Body of pancreas (tissue), 4 donors: ENCODE results near the gene PPP2R5C. TPM values are rescaled to one million over a fixed set of nuclear protein-coding genes. Genes with fewer than 3 reads are reported as not detected.

Source experiments
- ATAC-seq: fragments of 150-250 bp; one replicate; pipeline ENCODE4 v1.9.1; 2016
- DNase-seq, 4 donors: peaks; one replicate each; pipeline ENCODE4 v3.0.0-alpha.2; 2019
- H3K27ac ChIP-seq, 4 donors: fragments of 200-600 bp; sonication (generic); 1 replicate in 3 of 4; 2 replicates in 1 of 4; pipeline versions ENCODE4 v1.5.1 to v1.6.1; 2016 to 2019; ENCODE audit warnings: mild to moderate bottlenecking in 1 of 4, mixed read lengths in 1 of 4, moderate library complexity in 1 of 4
- H3K27me3 ChIP-seq, 2 donors: fragments of 200-600 bp; sonication (generic); one replicate each; pipeline ENCODE4 v1.6.0; 2016; ENCODE audit warnings: mild to moderate bottlenecking in 1 of 2
- H3K36me3 ChIP-seq, 2 donors: fragments of 200-600 bp; sonication (generic); replicated peaks in 1 of 2; 2 replicates each; pipeline ENCODE4 v1.5.1; 2016; ENCODE audit warnings: low read depth in 2 of 2; ENCODE audit not compliant: insufficient read depth in 1 of 2
- H3K4me1 ChIP-seq: fragments of 200-600 bp; sonication (generic); one replicate; pipeline ENCODE4 v1.6.0; 2016
- H3K4me3 ChIP-seq, 2 donors: fragments of 200-600 bp; sonication (generic); 1 replicate in 1 of 2; 2 replicates in 1 of 2; pipeline ENCODE4 v1.5.1; 2016 to 2019
- H3K9me3 ChIP-seq, 3 donors: fragments of 200-600 bp; sonication (generic); 1 replicate in 2 of 3; 2 replicates in 1 of 3; pipeline ENCODE4 v1.5.1; 2016
- CTCF ChIP-seq, 7 experiments: fragments of 450-650 bp in 4 of 7; fragments of 200-600 bp in 3 of 7; sonication (generic) in 3 of 7; IDR thresholded peaks; one replicate each; pipeline ENCODE4 v1.5.1; 2016 to 2019; ENCODE audit warnings: antibody characterized with exemption in 7 of 7
- POLR2A ChIP-seq, 3 donors: fragments of 450-650 bp; IDR thresholded peaks; one replicate each; pipeline ENCODE4 v1.6.1; 2016; ENCODE audit warnings: antibody characterized with exemption in 3 of 3, mild to moderate bottlenecking in 2 of 3
- WGBS, 2 donors: methylation state at CpG; one replicate each; pipeline ENCODE4 v1.1.5; 2017; 5-methylcytosine and 5-hydroxymethylcytosine counted together
- intact Hi-C: fragments of 100-400 bp; cut with DNase I; formaldehyde crosslinking; loops from one replicate; pipeline ENCODE4 v1.15.1; 2023
- total RNA-seq, 2 donors: library from RNA; depleted of rRNA; stranded (reverse); fragments of >200 nt; gene quantifications; one replicate each; pipeline ENCODE4 v1.1.0, GENCODE V29; 2016

PPP2R5C gene
- total RNA-seq, 2 donors from 2014 or later, result 59.0 to 77.6 TPM

- no peaks in the 10 kb centered on the region for H3K9me3 ChIP-seq
- H3K36me3 ChIP-seq, result no peaks in the 10 kb centered on the region
- ATAC-seq, result no peak
- H3K27me3 ChIP-seq, result no peaks in the 10 kb centered on the region
- peaks cover 28% of the 10 kb centered on the region for H3K4me1 ChIP-seq
- TF ChIP-seq POLR2A (IDR thresholded peaks at IDR 0.05) (no peak), CTCF (IDR thresholded peaks at IDR 0.05) (no peak)
- no peak overlapping the region for H3K4me3 ChIP-seq
- 59 to 75% methylated on average over 9 of the region's 9 CpGs for WGBS, 2 donors
- H3K27ac ChIP-seq, result peak overlapping the region in 3 of 4 donors; percentile 61 to 83 (median 68)
- intact Hi-C loops, result no loop called here
- no peak for DNase-seq
Observed at GRCh38 chr14:101823066-101823465, 61.6 kb downstream of the PPP2R5C start.

- Histone ChIP-seq H3K4me3 (no peak overlapping the region), H3K4me1 (peaks cover 29% of the 10 kb centered on the region), H3K27me3 (no peaks in the 10 kb centered on the region), H3K27ac (peak overlapping the region in 3 of 4 donors; percentile 61 to 83 (median 68)), H3K36me3 (no peaks in the 10 kb centered on the region), H3K9me3 (no peaks in the 10 kb centered on the region)
- intact Hi-C loops, result no loop called here
- peak; percentile 63 for ATAC-seq
- DNase-seq, result peak in 2 of 4 donors; percentile 42
- 45 to 46% methylated on average over 12 of the region's 12 CpGs for WGBS, 2 donors
- TF ChIP-seq CTCF (IDR thresholded peaks at IDR 0.05), result no peak
- TF ChIP-seq POLR2A (IDR thresholded peaks at IDR 0.05), result peak in 2 of 3 donors; percentile 12
Observed at GRCh38 chr14:101823511-101824120, 62.1 kb downstream of the PPP2R5C start.

- DNase-seq (no peak), ATAC-seq (no peak)
- Histone ChIP-seq H3K27me3 (no peaks in the 10 kb centered on the region), H3K4me3 (no peak overlapping the region), H3K4me1 (peaks cover 29% of the 10 kb centered on the region), H3K27ac (peak overlapping the region; percentile 57 to 83 (median 64)), H3K36me3 (no peaks in the 10 kb centered on the region), H3K9me3 (no peaks in the 10 kb centered on the region)
- intact Hi-C loops, result no loop called here
- TF ChIP-seq POLR2A (IDR thresholded peaks at IDR 0.05) (no peak), CTCF (IDR thresholded peaks at IDR 0.05) (no peak)
- 43 to 67% methylated on average over 3 of the region's 3 CpGs for WGBS, 2 donors
Observed at GRCh38 chr14:101824339-101824727, 62.8 kb downstream of the PPP2R5C start.

- ATAC-seq (no peak), DNase-seq (no peak)
- H3K4me3 ChIP-seq, result no peak overlapping the region
- TF ChIP-seq CTCF (IDR thresholded peaks at IDR 0.05) (no peak), POLR2A (IDR thresholded peaks at IDR 0.05) (no peak)
- no peaks in the 10 kb centered on the region for H3K27me3 ChIP-seq
- 84 to 99% methylated on average over 3 of the region's 3 CpGs for WGBS, 2 donors
- intact Hi-C loops, result no loop called here
- no peaks in the 10 kb centered on the region for H3K9me3 ChIP-seq
- H3K4me1 ChIP-seq, result peaks cover 29% of the 10 kb centered on the region
- peak overlapping the region in 1 of 4 donors; percentile 83 for H3K27ac ChIP-seq
- H3K36me3 ChIP-seq, result no peaks in the 10 kb centered on the region
Observed at GRCh38 chr14:101825797-101826196, 64.3 kb downstream of the PPP2R5C start.

GRCh38 chr14:101826351-101826750 lies 64.8 kb downstream of the PPP2R5C start:
- no peak overlapping the region for H3K4me3 ChIP-seq
- no peaks in the 10 kb centered on the region for H3K27me3 ChIP-seq
- H3K4me1 ChIP-seq, result peaks cover 29% of the 10 kb centered on the region
- no peak overlapping the region for H3K27ac ChIP-seq
- intact Hi-C loops, result no loop called here
- no peaks in the 10 kb centered on the region for H3K9me3 ChIP-seq
- no peaks in the 10 kb centered on the region for H3K36me3 ChIP-seq
- DNase-seq, result no peak
- TF ChIP-seq POLR2A (IDR thresholded peaks at IDR 0.05) (no peak), CTCF (IDR thresholded peaks at IDR 0.05) (no peak)
- ATAC-seq, result no peak
